Omental fat pad (tissue), 4 donors: ENCODE measurements around the gene HSD11B1L. TPM values are rescaled to one million over a fixed set of nuclear protein-coding genes. Genes with fewer than 3 reads are reported as not detected.
A peak's percentile ranks its signal among the peaks of the same experiment; 100 is the strongest.

Experiments
- ATAC-seq: fragments of 150-250 bp; one replicate; pipeline ENCODE4 v1.9.1; 2016; ENCODE audit warnings: mild to moderate bottlenecking, moderate library complexity; ENCODE audit not compliant: low FRiP score
- DNase-seq: peaks from one replicate; pipeline ENCODE4 v3.0.0-alpha.2; 2019; ENCODE audit warnings: low spot score
- total RNA-seq, 4 donors: library from RNA; depleted of rRNA; stranded (reverse); fragments of >200 nt; gene quantifications; one replicate each; pipeline ENCODE4 v1.1.0, GENCODE V29; 2016
- TF ChIP-seq, protein P1 (sequence below), 3 donors: fragments of 450-650 bp; IDR thresholded peaks; one replicate each; pipeline ENCODE4 v1.5.1; 2016 to 2017; ENCODE audit warnings: antibody characterized with exemption in 3 of 3, mild to moderate bottlenecking in 3 of 3, moderate library complexity in 2 of 3

Gene HSD11B1L, protein sequence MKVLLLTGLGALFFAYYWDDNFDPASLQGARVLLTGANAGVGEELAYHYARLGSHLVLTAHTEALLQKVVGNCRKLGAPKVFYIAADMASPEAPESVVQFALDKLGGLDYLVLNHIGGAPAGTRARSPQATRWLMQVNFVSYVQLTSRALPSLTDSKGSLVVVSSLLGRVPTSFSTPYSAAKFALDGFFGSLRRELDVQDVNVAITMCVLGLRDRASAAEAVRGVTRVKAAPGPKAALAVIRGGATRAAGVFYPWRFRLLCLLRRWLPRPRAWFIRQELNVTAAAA
- 1 to 10 TPM; 4.3 to 9.5 (median 7.8) TPM for total RNA-seq

DNA sequence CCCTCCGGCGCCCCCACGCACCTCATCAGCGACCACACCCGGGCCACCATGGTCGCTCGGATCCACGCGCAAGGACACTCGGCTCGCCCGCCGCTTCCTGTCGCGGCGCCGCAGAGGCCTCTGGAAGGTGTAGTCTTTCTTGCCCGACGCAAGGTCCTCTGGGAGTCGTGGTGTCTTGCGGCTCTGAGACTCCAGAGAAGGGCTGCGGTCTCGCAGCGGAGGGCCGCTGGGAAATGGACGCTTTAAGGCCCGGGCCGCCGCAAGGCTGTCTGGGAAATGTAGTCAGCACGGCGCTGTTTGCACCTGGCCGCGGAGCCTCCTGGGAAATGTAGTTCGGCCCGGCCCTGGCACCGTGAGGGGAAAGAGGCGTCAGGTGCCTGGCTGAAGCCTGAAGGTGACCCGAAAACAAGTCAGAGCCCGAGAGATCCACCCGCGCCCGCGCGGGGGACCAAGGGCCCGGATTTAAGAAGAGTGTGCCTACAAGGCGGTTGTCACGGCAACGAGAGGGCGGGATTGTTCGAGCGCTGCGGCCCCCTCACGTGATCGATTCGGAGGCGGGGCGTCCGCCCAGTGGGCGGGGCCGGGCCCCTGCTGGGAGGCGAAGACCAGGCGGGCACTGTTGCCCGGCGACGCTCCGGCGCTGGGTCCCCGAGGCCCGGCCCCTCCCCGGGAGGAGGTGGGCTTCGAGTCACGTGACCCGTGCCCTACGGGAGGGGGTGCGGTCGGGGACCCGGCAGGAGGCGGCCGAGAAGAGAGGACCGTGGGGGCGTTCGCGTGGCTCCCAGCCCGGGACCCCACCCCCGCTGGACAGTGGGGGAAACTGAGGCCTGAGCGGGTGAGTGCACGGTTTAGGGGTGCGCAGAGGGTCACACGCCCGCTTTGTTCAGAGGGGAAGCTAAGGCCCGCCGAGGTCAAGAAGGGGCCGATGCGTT lies at the start of gene HSD11B1L, which contains the start of gene MICOS13:
TSS of gene HSD11B1L (plus strand) at position 591 of the 932 bp plus-strand sequence. CDS start 3,806 bp downstream, outside the sequence.
TSS of gene MICOS13 (minus strand) at position 80 of the 932 bp plus-strand sequence. CDS start at position 50, 30 bp downstream.
- peak; percentile 98 for DNase-seq
- peak; percentile 96 for ATAC-seq
- TF ChIP-seq, protein P1, sequence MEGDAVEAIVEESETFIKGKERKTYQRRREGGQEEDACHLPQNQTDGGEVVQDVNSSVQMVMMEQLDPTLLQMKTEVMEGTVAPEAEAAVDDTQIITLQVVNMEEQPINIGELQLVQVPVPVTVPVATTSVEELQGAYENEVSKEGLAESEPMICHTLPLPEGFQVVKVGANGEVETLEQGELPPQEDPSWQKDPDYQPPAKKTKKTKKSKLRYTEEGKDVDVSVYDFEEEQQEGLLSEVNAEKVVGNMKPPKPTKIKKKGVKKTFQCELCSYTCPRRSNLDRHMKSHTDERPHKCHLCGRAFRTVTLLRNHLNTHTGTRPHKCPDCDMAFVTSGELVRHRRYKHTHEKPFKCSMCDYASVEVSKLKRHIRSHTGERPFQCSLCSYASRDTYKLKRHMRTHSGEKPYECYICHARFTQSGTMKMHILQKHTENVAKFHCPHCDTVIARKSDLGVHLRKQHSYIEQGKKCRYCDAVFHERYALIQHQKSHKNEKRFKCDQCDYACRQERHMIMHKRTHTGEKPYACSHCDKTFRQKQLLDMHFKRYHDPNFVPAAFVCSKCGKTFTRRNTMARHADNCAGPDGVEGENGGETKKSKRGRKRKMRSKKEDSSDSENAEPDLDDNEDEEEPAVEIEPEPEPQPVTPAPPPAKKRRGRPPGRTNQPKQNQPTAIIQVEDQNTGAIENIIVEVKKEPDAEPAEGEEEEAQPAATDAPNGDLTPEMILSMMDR (IDR thresholded peaks at IDR 0.05), result no peak

DNA sequence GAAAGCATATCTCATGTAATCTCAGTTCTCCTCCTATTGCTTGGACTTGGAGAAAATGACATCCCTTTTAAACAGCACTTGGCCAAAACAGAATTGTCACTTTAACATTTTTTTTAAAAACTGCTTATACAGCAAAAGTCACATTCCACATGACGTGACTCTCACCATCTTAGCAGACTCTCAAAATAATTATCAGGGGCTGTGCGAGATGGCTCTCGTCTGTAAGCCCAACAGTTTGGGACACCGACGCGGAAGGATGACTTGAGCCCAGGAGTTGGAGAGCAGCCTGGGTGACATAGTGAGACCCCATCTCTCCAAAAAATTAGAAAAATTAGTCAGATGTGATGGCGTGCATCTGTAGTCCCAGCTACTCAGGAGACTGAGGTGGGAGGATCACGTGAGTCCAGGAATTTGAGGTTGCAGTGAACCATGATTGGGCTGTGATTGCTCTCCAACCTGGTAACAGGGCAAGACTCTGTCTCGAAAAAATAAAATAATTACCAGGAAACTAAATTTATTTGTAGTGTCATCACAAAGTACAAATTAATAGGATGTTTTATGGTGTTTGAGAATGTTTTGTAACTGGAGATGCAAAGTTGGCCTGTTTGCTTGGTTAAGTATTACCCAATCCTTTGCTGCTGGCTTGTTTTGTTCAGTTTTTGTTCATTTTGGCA lies 49.1 kb upstream of the HSD11B1L start:
- TF ChIP-seq, protein P1 (IDR thresholded peaks at IDR 0.05), result no peak
- DNase-seq (no peak), ATAC-seq (peak; percentile 15)

DNA sequence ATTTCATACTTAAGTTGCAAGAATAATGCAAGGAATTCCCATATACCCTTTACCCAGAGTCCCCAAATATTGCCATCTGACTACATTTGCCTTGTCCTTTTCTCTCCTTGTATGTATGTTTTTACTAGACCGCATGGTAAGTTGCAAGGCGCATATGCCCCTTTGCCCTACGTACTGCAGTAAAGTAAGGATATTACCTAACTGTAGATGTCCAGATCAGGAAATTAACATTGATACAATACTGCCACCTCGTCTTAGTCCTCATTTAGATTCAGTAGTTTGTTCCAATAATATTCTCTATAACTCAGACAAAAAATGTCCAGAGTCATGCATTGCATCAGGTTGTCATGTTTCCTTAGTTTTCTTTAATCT lies 48.6 kb upstream of the HSD11B1L start:
- TF ChIP-seq, protein P1 (IDR thresholded peaks at IDR 0.05), result no peak
- ATAC-seq (no peak), DNase-seq (no peak)

DNA sequence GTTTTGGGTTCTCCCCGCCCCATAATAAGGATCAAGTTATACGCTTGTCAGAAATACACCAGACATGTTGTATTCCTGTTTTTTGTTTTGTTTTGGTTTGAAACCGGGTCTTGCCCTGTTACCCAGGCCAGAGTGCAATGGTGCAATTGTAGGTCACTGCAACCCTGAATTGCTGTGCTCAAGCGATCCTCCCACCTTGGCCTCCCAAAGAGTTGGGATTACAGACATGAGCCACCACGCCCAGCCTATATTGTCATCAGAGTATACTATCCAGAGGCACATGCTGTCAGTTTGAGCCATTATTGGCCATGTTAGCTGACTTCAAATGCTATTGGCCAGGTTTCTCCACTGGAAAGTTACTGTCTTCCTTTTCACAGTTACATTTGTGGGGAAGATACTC lies 48.2 kb upstream of the HSD11B1L start:
- DNase-seq (no peak), ATAC-seq (no peak)
- TF ChIP-seq, protein P1 (IDR thresholded peaks at IDR 0.05), result no peak

DNA sequence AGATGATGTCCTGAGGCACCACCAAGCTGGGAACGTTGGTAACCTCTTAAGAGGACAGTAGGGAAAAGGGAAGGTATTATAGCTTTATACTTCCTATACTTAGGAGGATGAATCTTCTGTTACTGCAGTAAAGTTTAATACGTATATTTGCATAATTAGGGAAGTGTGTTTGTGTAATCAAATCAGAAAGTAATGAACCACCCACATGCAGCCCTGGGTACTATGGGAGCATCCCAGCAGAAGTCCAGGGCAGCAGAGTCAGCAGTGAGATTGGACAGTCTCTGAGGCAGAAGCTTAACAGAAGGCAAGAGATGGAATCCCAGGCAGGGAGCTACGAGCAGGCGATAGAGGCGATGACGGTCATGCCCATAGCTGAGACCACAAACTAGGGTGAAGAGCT lies 45.4 kb upstream of the HSD11B1L start:
- ATAC-seq (no peak), DNase-seq (no peak)
- TF ChIP-seq, protein P1 (IDR thresholded peaks at IDR 0.05), result no peak

DNA sequence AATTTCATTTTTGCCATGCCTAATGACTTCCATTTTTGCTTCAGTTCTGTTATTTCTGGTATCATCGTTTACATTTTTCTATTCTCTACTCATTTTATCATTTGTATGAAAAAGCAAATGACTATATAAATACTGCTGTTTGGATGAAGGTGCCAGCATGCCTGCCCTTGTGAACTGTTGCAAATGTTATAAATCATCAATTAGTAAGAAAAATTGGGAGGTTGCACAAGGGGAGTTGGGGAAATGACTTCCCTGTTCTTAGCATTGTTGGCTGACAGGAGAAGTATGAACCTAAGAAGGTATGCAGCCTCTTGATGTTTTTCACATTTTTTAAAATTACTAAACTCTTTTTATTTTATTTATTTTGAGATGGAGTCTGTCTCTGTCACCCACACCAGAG lies 42.9 kb upstream of the HSD11B1L start:
- no peak for DNase-seq
- peak; percentile 49 for ATAC-seq
- TF ChIP-seq, protein P1 (IDR thresholded peaks at IDR 0.05), result no peak
